RWPE1 (cell line): ENCODE data around the gene RNF166.

Experiments used
- CTCF ChIA-PET: fragments of 350-600 bp; sonication (Branson Sonifier 250); formaldehyde crosslinking; extraction: SDS; loops from one replicate; lab custom pipeline; 2021; lab: Yijun Ruan, JAX
- POLR2A ChIA-PET: fragments of 400-600 bp; formaldehyde crosslinking; extraction: SDS; loops from one replicate; lab custom pipeline; 2020; ENCODE audit warnings: antibody characterized with exemption; ENCODE audit not compliant: low non-redundant PET; lab: Yijun Ruan, JAX
- DNase-seq: peaks from one replicate; pipeline ENCODE4 v3.0.0; 2012; ENCODE audit warnings: low spot score
- H3K27ac ChIP-seq: fragments of 450-650 bp; 2 replicates; pipeline ENCODE4 v1.5.1; 2017
- CTCF ChIP-seq: fragments of 450-650 bp; conservative IDR thresholded peaks from 2 replicates; pipeline ENCODE4 v1.5.1; 2017; ENCODE audit warnings: low read depth, mild to moderate bottlenecking

RNF166 gene

GRCh38 chr16:88706229-88706964 is at the start of gene RNF166, which contains the start of gene CTU2:
Gene RNF166 (minus strand): TSS chr16:88706408. CDS start chr16:88706325, 83 bp downstream.
Gene CTU2 (plus strand): TSS chr16:88706503. CDS start chr16:88706531, 28 bp downstream.
- peak within 1 kb of the TSS; percentile 67 for H3K27ac ChIP-seq
- CTCF ChIA-PET: interaction anchor here (1.1 kb wide), 1 partner anchor 31 kb away, joined by 3 read pairs; no protein-coding TSS in a partner anchor

GRCh38 chr16:88754912-88755744 is 48.9 kb upstream of the RNF166 start:
- ChIA-PET CTCF (interaction anchor here (0.6 to 3.1 kb wide), 8 partner anchors 10 to 74 kb away, joined by 3 to 24 read pairs (median 3); no protein-coding TSS in a partner anchor), POLR2A (interaction anchor here (1.2 kb wide), 1 partner anchor 18 kb away, joined by 6 read pairs; no protein-coding TSS in a partner anchor)
- peak; percentile 82 for DNase-seq
- peak overlapping the region; percentile 79 for H3K27ac ChIP-seq
- peak; percentile 40 for TF ChIP-seq CTCF

More at GRCh38 chr16:88706229-88706964, at the start of gene RNF166, which contains the start of gene CTU2:
- peak; percentile 92 for DNase-seq
- POLR2A ChIA-PET: no interaction called here
- TF ChIP-seq CTCF: no peak

GRCh38 chr16:88754109-88754911 is 48.1 kb upstream of the RNF166 start:
- ChIA-PET CTCF (interaction anchor here (0.6 to 3.1 kb wide), 4 partner anchors 9 to 73 kb away, joined by 3 to 24 read pairs (median 4); no protein-coding TSS in a partner anchor), POLR2A (interaction anchor here (1.2 kb wide), 1 partner anchor 17 kb away, joined by 6 read pairs; no protein-coding TSS in a partner anchor)
- DNase-seq: no peak
- no peak for TF ChIP-seq CTCF
- peak overlapping the region; percentile 79 for H3K27ac ChIP-seq

GRCh38 chr16:88753602-88754001 is 47.4 kb upstream of the RNF166 start:
- ChIA-PET POLR2A (no interaction called here), CTCF (interaction anchor here (3.1 kb wide), 1 partner anchor 16 kb away, joined by 24 read pairs; no protein-coding TSS in a partner anchor)
- peak overlapping the region; percentile 79 for H3K27ac ChIP-seq
- TF ChIP-seq CTCF: no peak
- DNase-seq: no peak

- ChIA-PET POLR2A (no interaction called here), CTCF (interaction anchor here (3.1 kb wide), 1 partner anchor 16 kb away, joined by 24 read pairs; no protein-coding TSS in a partner anchor)
- no peak for TF ChIP-seq CTCF
- peak overlapping the region; percentile 79 for H3K27ac ChIP-seq
- no peak for DNase-seq
These were observed 47.0 kb upstream of the RNF166 start for GRCh38 chr16:88753191-88753590.
